Activated CD4-positive, CD25-positive, alpha-beta regulatory T cell treated with anti-CD3 and anti-CD28 coated beads, Interleukin-2, amount 50 U/mL, for 24 hours (primary cell): Measurements from ENCODE around the gene MBD1.
"Not testable (repeated sequence)": the region's sequence is repeated elsewhere in the genome, so short reads cannot be mapped to it uniquely, and the experiment has no call there.

ENCODE experiments used
- ATAC-seq, 2 donors: fragments of 150-1000 bp; cut with Tn5 transposase; one replicate each; pipeline ENCODE4 v1.10.0; 2021; ENCODE audit warnings: mild to moderate bottlenecking in 1 of 2, moderate library complexity in 1 of 2

Gene MBD1

GRCh38 chr18:50288348-50289107 is 7.2 kb upstream of the MBD1 start:
- not testable (repeated sequence) for ATAC-seq

GRCh38 chr18:50287441-50288347 is 6.4 kb upstream of the MBD1 start, which contains the start of gene CXXC1:
CXXC1 (minus strand) TSS chr18:50287692; CDS start chr18:50287589, 103 bp downstream.
- ATAC-seq, result peak; percentile 93 to 96

GRCh38 chr18:50287028-50287440 is 5.7 kb upstream of the MBD1 start:
- ATAC-seq, result no peak

- no peak for ATAC-seq
Observed at GRCh38 chr18:50286391-50287027, 5.2 kb upstream of the MBD1 start.

- no peak for ATAC-seq
Observed at GRCh38 chr18:50285631-50286321, 4.5 kb upstream of the MBD1 start.

- no peak for ATAC-seq
Observed at GRCh38 chr18:50285071-50285470, 3.7 kb upstream of the MBD1 start.

GRCh38 chr18:50284255-50284885 is 3.0 kb upstream of the MBD1 start:
- ATAC-seq, result no peak

GRCh38 chr18:50283469-50284209 is 2.3 kb upstream of the MBD1 start:
- ATAC-seq, result no peak

- no peak for ATAC-seq
Observed at GRCh38 chr18:50282521-50283335, 1.4 kb upstream of the MBD1 start.

- no peak for ATAC-seq
Observed at GRCh38 chr18:50281972-50282520, 723 bp upstream of the MBD1 start.

GRCh38 chr18:50280707-50281294 is 522 bp downstream of the MBD1 start:
- no peak for ATAC-seq

- no peak for ATAC-seq
Observed at GRCh38 chr18:50279752-50280151, 1.6 kb downstream of the MBD1 start.

- ATAC-seq, result no peak
Observed at GRCh38 chr18:50277942-50278341, 3.4 kb downstream of the MBD1 start.

- ATAC-seq, result no peak
Observed at GRCh38 chr18:50276452-50276851, 4.9 kb downstream of the MBD1 start.

GRCh38 chr18:50275503-50276036 is 5.8 kb downstream of the MBD1 start:
- ATAC-seq, result no peak

- ATAC-seq, result no peak
Observed at GRCh38 chr18:50274941-50275340, 6.4 kb downstream of the MBD1 start.

GRCh38 chr18:50274044-50274442 is 7.3 kb downstream of the MBD1 start:
- no peak for ATAC-seq

GRCh38 chr18:50273203-50274043 is 7.9 kb downstream of the MBD1 start:
- no peak for ATAC-seq
